Osteoblast (primary cell): ENCODE measurements around the gene ARL15. TPM values are rescaled to one million over a fixed set of nuclear protein-coding genes. Genes with fewer than 3 reads are reported as not detected.
"Not testable (repeated sequence)": the region's sequence is repeated elsewhere in the genome, so short reads cannot be mapped to it uniquely, and the experiment has no call there.

Experiments
- DNase-seq: peaks from one replicate; pipeline ENCODE4 v3.0.0; 2011; ENCODE audit warnings: low spot score, mixed read lengths; ENCODE audit not compliant: insufficient read length; ENCODE audit errors: missing footprints
- H2AFZ ChIP-seq: 2 replicates; pipeline ENCODE4 v1.6.0; 2011; ENCODE audit warnings: mild to moderate bottlenecking, low read length
- H3K27ac ChIP-seq: 2 replicates; pipeline ENCODE4 v1.5.1; 2011; ENCODE audit warnings: mild to moderate bottlenecking, low read depth, low read length, moderate library complexity
- H3K27me3 ChIP-seq: 2 replicates; pipeline ENCODE4 v1.6.0; 2012; ENCODE audit warnings: mild to moderate bottlenecking, control low read depth, inconsistent platforms, low read length, moderate library complexity; ENCODE audit not compliant: insufficient read depth
- H3K36me3 ChIP-seq: 2 replicates; pipeline ENCODE4 v1.5.1; 2011; ENCODE audit warnings: mild to moderate bottlenecking, low read length, control low read depth, moderate library complexity; ENCODE audit not compliant: insufficient read depth
- H3K4me1 ChIP-seq: 2 replicates; pipeline ENCODE4 v1.5.1; 2011; ENCODE audit warnings: mild to moderate bottlenecking, low read length, control low read depth, moderate library complexity; ENCODE audit not compliant: insufficient read depth
- H3K4me2 ChIP-seq: 2 replicates; pipeline ENCODE4 v1.6.0; 2011; ENCODE audit warnings: mild to moderate bottlenecking, low read length; ENCODE audit not compliant: insufficient read depth
- H3K4me3 ChIP-seq: fragments of 200-600 bp; sonication (generic); 3 replicates; pipeline ENCODE4 v1.5.1; 2012; ENCODE audit warnings: mild to moderate bottlenecking, low read length, inconsistent platforms; ENCODE audit not compliant: insufficient read depth
- H3K79me2 ChIP-seq: 2 replicates; pipeline ENCODE4 v1.6.0; 2012; ENCODE audit warnings: mild to moderate bottlenecking, low read length, control low read depth, inconsistent platforms; ENCODE audit not compliant: insufficient read depth
- H3K9me3 ChIP-seq: 2 replicates; pipeline ENCODE4 v1.5.1; 2011; ENCODE audit warnings: low read depth, low read length, control low read depth
- H4K20me1 ChIP-seq: 2 replicates; pipeline ENCODE4 v1.6.0; 2012; ENCODE audit warnings: mild to moderate bottlenecking, low read length, control low read depth; ENCODE audit not compliant: insufficient read depth
- CTCF ChIP-seq: IDR thresholded peaks from 2 replicates; pipeline ENCODE4 v1.5.1; 2011; ENCODE audit warnings: mild to moderate bottlenecking, low read depth, low read length, moderate library complexity; ENCODE audit errors: extremely low read depth
- total RNA-seq: library from RNA; depleted of rRNA; stranded (reverse); fragments of >200 nt; gene quantifications from 2 replicates; pipeline ENCODE4 v1.2.3, GENCODE V29; 2012

The ARL15 gene
- total RNA-seq, 1 donor: 25.3 TPM

GRCh38 chr5:54045077-54045792 lies 265.1 kb downstream of the ARL15 start:
- Histone ChIP-seq H3K4me3 (no peak overlapping the region), H3K36me3 (no peaks in the 10 kb centered on the region), H3K27me3 (no peaks in the 10 kb centered on the region), H2AFZ (no peak overlapping the region), H3K4me1 (peaks cover 6% of the 10 kb centered on the region), H3K4me2 (no peak overlapping the region), H4K20me1 (no peaks in the 10 kb centered on the region), H3K27ac (no peak overlapping the region), H3K79me2 (no peaks in the 10 kb centered on the region), H3K9me3 (no peaks in the 10 kb centered on the region)
- no peak for TF ChIP-seq CTCF
- DNase-seq: no peak

GRCh38 chr5:54044276-54044675 lies 266.1 kb downstream of the ARL15 start:
- not testable (repeated sequence) for H2AFZ ChIP-seq, H3K27ac ChIP-seq, DNase-seq, H3K4me1 ChIP-seq, H3K27me3 ChIP-seq, H3K4me3 ChIP-seq, H3K9me3 ChIP-seq, H3K4me2 ChIP-seq, H3K79me2 ChIP-seq, H3K36me3 ChIP-seq, H4K20me1 ChIP-seq

GRCh38 chr5:54040804-54041203 lies 269.6 kb downstream of the ARL15 start:
- Histone ChIP-seq H4K20me1 (no peaks in the 10 kb centered on the region), H3K27me3 (no peaks in the 10 kb centered on the region), H3K27ac (no peak overlapping the region), H3K4me1 (no peaks in the 10 kb centered on the region), H3K4me3 (no peak overlapping the region), H2AFZ (no peak overlapping the region), H3K36me3 (no peaks in the 10 kb centered on the region), H3K9me3 (no peaks in the 10 kb centered on the region), H3K79me2 (no peaks in the 10 kb centered on the region), H3K4me2 (no peak overlapping the region)
- TF ChIP-seq CTCF: no peak
- DNase-seq: no peak

GRCh38 chr5:54040018-54040417 lies 270.4 kb downstream of the ARL15 start:
- Histone ChIP-seq H4K20me1 (no peaks in the 10 kb centered on the region), H3K4me1 (no peaks in the 10 kb centered on the region), H2AFZ (no peak overlapping the region), H3K27me3 (no peaks in the 10 kb centered on the region), H3K36me3 (no peaks in the 10 kb centered on the region), H3K27ac (no peak overlapping the region), H3K79me2 (no peaks in the 10 kb centered on the region), H3K4me3 (no peak overlapping the region), H3K4me2 (no peak overlapping the region), H3K9me3 (no peaks in the 10 kb centered on the region)
- no peak for DNase-seq
- TF ChIP-seq CTCF: no peak
